Esophagus squamous epithelium (tissue), 5 donors: ENCODE measurements around the gene ROR2. TPM values are rescaled to one million over a fixed set of nuclear protein-coding genes. Genes with fewer than 3 reads are reported as not detected.

Experiments used
- DNase-seq: peaks from one replicate; lab custom pipeline; 2025; lab: John Stamatoyannopoulos, UW
- H3K27ac ChIP-seq, 4 donors: fragments of 200-600 bp; sonication (generic); one replicate each; pipeline ENCODE4 v1.5.1; 2016 to 2019; ENCODE audit warnings: mild to moderate bottlenecking in 1 of 4
- H3K27me3 ChIP-seq, 4 donors: fragments of 200-600 bp; sonication (generic); 1 replicate in 3 of 4; 2 replicates in 1 of 4; pipeline versions ENCODE4 v1.5.1 to v1.6.0; 2017 to 2021; ENCODE audit warnings: antibody characterized with exemption in 1 of 4
- H3K36me3 ChIP-seq, 3 donors: fragments of 200-600 bp; sonication (generic); one replicate each; pipeline ENCODE4 v1.5.1; 2016 to 2019
- H3K4me1 ChIP-seq, 3 donors: fragments of 200-600 bp; sonication (generic); one replicate each; pipeline ENCODE4 v1.5.1; 2017 to 2019
- H3K4me3 ChIP-seq, 4 donors: fragments of 200-600 bp; sonication (generic); 1 replicate in 3 of 4; 2 replicates in 1 of 4; pipeline ENCODE4 v1.5.1; 2016 to 2019; ENCODE audit warnings: mild to moderate bottlenecking in 2 of 4, moderate library complexity in 1 of 4
- H3K9me3 ChIP-seq, 3 donors: fragments of 200-600 bp; sonication (generic); one replicate each; pipeline ENCODE4 v1.5.1; 2016 to 2019
- POLR2A ChIP-seq, 4 donors: fragments of 450-650 bp; IDR thresholded peaks; one replicate each; pipeline ENCODE4 v1.6.1; 2017; ENCODE audit warnings: antibody characterized with exemption in 4 of 4, mild to moderate bottlenecking in 4 of 4, moderate library complexity in 3 of 4
- WGBS, 2 donors: methylation state at CpG; one replicate each; pipeline ENCODE4 v1.1.5; 2018; 5-methylcytosine and 5-hydroxymethylcytosine counted together
- intact Hi-C: fragments of 100-400 bp; cut with DNase I; formaldehyde crosslinking; loops from one replicate; pipeline ENCODE4 v1.15.0; 2022
- total RNA-seq, 4 donors: library from RNA; depleted of rRNA; stranded (reverse); fragments of >200 nt; gene quantifications; one replicate each; pipeline ENCODE4 v1.1.0, GENCODE V29; 2016
- TF ChIP-seq, protein P1 (sequence below), 6 experiments: fragments of 450-650 bp in 4 of 6; fragments of 200-600 bp in 2 of 6; sonication (generic) in 2 of 6; IDR thresholded peaks; one replicate each; pipeline ENCODE4 v1.5.1; 2016 to 2019; ENCODE audit warnings: antibody characterized with exemption in 6 of 6, mild to moderate bottlenecking in 4 of 6, moderate library complexity in 4 of 6
- donor health status: DM: yes; HTN: yes; CAD: no.

Gene ROR2
- total RNA-seq, 4 donors from 2014 or later, result 0.68 to 12.6 (median 3.7) TPM

GRCh38 chr9:91777292-91777830 lies 172.7 kb downstream of the ROR2 start:
- H3K4me3 ChIP-seq, result no peak overlapping the region
- peaks cover 0 to 42% (median 17%) of the 10 kb centered on the region in 3 donors for H3K4me1 ChIP-seq
- DNase-seq, result no peak
- intact Hi-C loops, result loop anchor here (5.0 kb wide), 1 partner anchor 175 kb away; the partner anchor contains the start of gene ROR2
- WGBS, 2 donors, result 45 to 58% methylated on average over 4 of the region's 4 CpGs
- TF ChIP-seq, protein P1, sequence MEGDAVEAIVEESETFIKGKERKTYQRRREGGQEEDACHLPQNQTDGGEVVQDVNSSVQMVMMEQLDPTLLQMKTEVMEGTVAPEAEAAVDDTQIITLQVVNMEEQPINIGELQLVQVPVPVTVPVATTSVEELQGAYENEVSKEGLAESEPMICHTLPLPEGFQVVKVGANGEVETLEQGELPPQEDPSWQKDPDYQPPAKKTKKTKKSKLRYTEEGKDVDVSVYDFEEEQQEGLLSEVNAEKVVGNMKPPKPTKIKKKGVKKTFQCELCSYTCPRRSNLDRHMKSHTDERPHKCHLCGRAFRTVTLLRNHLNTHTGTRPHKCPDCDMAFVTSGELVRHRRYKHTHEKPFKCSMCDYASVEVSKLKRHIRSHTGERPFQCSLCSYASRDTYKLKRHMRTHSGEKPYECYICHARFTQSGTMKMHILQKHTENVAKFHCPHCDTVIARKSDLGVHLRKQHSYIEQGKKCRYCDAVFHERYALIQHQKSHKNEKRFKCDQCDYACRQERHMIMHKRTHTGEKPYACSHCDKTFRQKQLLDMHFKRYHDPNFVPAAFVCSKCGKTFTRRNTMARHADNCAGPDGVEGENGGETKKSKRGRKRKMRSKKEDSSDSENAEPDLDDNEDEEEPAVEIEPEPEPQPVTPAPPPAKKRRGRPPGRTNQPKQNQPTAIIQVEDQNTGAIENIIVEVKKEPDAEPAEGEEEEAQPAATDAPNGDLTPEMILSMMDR (IDR thresholded peaks at IDR 0.05), result no peak
- no peak for TF ChIP-seq POLR2A (IDR thresholded peaks at IDR 0.05)
- H3K9me3 ChIP-seq, result no peaks in the 10 kb centered on the region
- H3K27me3 ChIP-seq, result peaks cover 0 to 19% (median 0%) of the 10 kb centered on the region in 4 donors
- H3K27ac ChIP-seq, result peak overlapping the region in 1 of 4 donors; percentile 55
- no peaks in the 10 kb centered on the region for H3K36me3 ChIP-seq

- Histone ChIP-seq H3K27me3 (peaks cover 0 to 19% (median 0%) of the 10 kb centered on the region in 4 donors), H3K27ac (peak overlapping the region in 1 of 4 donors; percentile 55), H3K9me3 (no peaks in the 10 kb centered on the region), H3K36me3 (no peaks in the 10 kb centered on the region), H3K4me3 (no peak overlapping the region), H3K4me1 (peaks cover 0 to 49% (median 22%) of the 10 kb centered on the region in 3 donors)
- TF ChIP-seq, protein P1 (IDR thresholded peaks at IDR 0.05), result no peak
- no peak for TF ChIP-seq POLR2A (IDR thresholded peaks at IDR 0.05)
- intact Hi-C loops, result loop anchor here (5.0 kb wide), 1 partner anchor 176 kb away; the partner anchor contains the start of gene ROR2
- 57 to 59% methylated on average over 5 to 6 of the region's 6 CpGs for WGBS, 2 donors
- DNase-seq, result no peak
Observed at GRCh38 chr9:91776409-91777291, 173.4 kb downstream of the ROR2 start.

DNA sequence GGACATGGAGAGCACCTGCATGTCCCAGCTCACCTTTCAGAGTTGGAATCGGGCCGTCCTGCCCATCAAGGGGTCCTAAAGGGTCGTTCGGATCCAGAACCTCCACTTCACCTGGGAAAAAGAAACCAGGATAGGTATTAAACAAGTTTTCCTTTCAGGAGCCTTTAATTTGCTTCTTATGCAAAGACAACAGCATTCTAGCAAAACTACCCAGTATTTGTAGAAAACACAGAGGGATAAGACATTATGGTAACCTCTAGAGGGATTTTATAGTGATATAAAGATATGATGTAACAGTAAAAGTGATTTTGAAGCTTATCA lies 174.4 kb downstream of the ROR2 start:
- Histone ChIP-seq H3K4me1 (peaks cover 8 to 59% (median 29%) of the 10 kb centered on the region in 3 donors), H3K36me3 (no peaks in the 10 kb centered on the region), H3K9me3 (no peaks in the 10 kb centered on the region), H3K4me3 (no peak overlapping the region), H3K27me3 (peaks cover 0 to 19% (median 0%) of the 10 kb centered on the region in 4 donors), H3K27ac (no peak overlapping the region)
- intact Hi-C loops, result loop anchor here (5.0 kb wide), 1 partner anchor 177 kb away; the partner anchor contains the start of gene ROR2
- no peak for TF ChIP-seq POLR2A (IDR thresholded peaks at IDR 0.05)
- TF ChIP-seq, protein P1 (IDR thresholded peaks at IDR 0.05), result peak in 1 of 6 experiments; percentile 5
- 2 to 6% methylated on average over 4 of the region's 4 CpGs for WGBS, 2 donors
- no peak for DNase-seq

- Histone ChIP-seq H3K27me3 (peaks cover 0 to 19% (median 0%) of the 10 kb centered on the region in 4 donors), H3K4me1 (peaks cover 14 to 64% (median 34%) of the 10 kb centered on the region in 3 donors), H3K4me3 (no peak overlapping the region), H3K36me3 (no peaks in the 10 kb centered on the region), H3K9me3 (no peaks in the 10 kb centered on the region), H3K27ac (peak overlapping the region in 1 of 4 donors; percentile 24)
- intact Hi-C loops, result loop anchor here (5.0 kb wide), 1 partner anchor 177 kb away; the partner anchor contains the start of gene ROR2
- WGBS, 2 donors, result 70 to 78% methylated on average over 4 to 8 of the region's 9 CpGs
- no peak for DNase-seq
- TF ChIP-seq POLR2A (IDR thresholded peaks at IDR 0.05), result no peak
- TF ChIP-seq, protein P1 (IDR thresholded peaks at IDR 0.05), result peak; percentile 57 to 80 (median 76)
Observed at GRCh38 chr9:91775011-91775707, 174.9 kb downstream of the ROR2 start.
